CD14-positive monocyte (primary cell): ENCODE measurements around the gene LRPAP1. TPM values are rescaled to one million over a fixed set of nuclear protein-coding genes. Genes with fewer than 3 reads are reported as not detected.

ENCODE experiments used
- DNase-seq, 3 donors: peaks; one replicate each; pipeline ENCODE4 v3.0.0-alpha.2; 2011 to 2022
- H2AFZ ChIP-seq: 2 replicates; pipeline ENCODE4 v1.6.0; 2012; ENCODE audit warnings: mild to moderate bottlenecking, low read depth, low read length, inconsistent platforms; ENCODE audit not compliant: insufficient read depth, poor library complexity, severe bottlenecking
- H3K27ac ChIP-seq, 2 donors: 1 replicate in 1 of 2; 2 replicates in 1 of 2; pipeline ENCODE4 v1.5.1; 2012 to 2013; ENCODE audit warnings: low read length in 2 of 2, control low read depth in 1 of 2, inconsistent platforms in 1 of 2, low read depth in 1 of 2, mild to moderate bottlenecking in 1 of 2
- H3K27me3 ChIP-seq, 2 donors: one replicate each; pipeline versions ENCODE4 v1.6.0 to v1.6.1; 2011 to 2013; ENCODE audit warnings: low read length in 2 of 2; ENCODE audit not compliant: control insufficient read depth in 2 of 2, insufficient read depth in 2 of 2
- H3K36me3 ChIP-seq, 2 donors: replicated peaks in 1 of 2; 1 replicate in 1 of 2; 2 replicates in 1 of 2; pipeline versions ENCODE4 v1.5.1 to v1.6.1; 2012 to 2013; ENCODE audit warnings: low read length in 2 of 2, control low read depth in 1 of 2, inconsistent platforms in 1 of 2, mild to moderate bottlenecking in 1 of 2; ENCODE audit not compliant: insufficient read depth in 2 of 2, control insufficient read depth in 1 of 2
- H3K4me1 ChIP-seq, 2 donors: 1 replicate in 1 of 2; 2 replicates in 1 of 2; pipeline versions ENCODE4 v1.5.1 to v1.6.1; 2012 to 2013; ENCODE audit warnings: low read length in 2 of 2, control low read depth in 1 of 2, inconsistent platforms in 1 of 2, mild to moderate bottlenecking in 1 of 2, moderate library complexity in 1 of 2; ENCODE audit not compliant: insufficient read depth in 2 of 2, control insufficient read depth in 1 of 2
- H3K4me2 ChIP-seq: replicated peaks from 2 replicates; pipeline ENCODE3; 2012; ENCODE audit warnings: low read length, moderate library complexity, mild to moderate bottlenecking; ENCODE audit not compliant: poor library complexity, severe bottlenecking; ENCODE audit errors: extremely low read depth
- H3K4me3 ChIP-seq, 3 experiments: fragments of 200-600 bp in 1 of 3; sonication (generic) in 1 of 3; replicated peaks in 1 of 3; 1 replicate in 2 of 3; 2 replicates in 1 of 3; pipeline ENCODE4 v1.5.1; 2011 to 2013; ENCODE audit warnings: low read length in 3 of 3, mild to moderate bottlenecking in 3 of 3, control low read depth in 2 of 3, low read depth in 2 of 3, inconsistent platforms in 1 of 3, moderate library complexity in 1 of 3
- H3K79me2 ChIP-seq: 2 replicates; pipeline ENCODE4 v1.6.0; 2012; ENCODE audit warnings: mild to moderate bottlenecking, control low read depth, inconsistent platforms, low read length, moderate library complexity; ENCODE audit not compliant: insufficient read depth
- H3K9ac ChIP-seq: 2 replicates; pipeline ENCODE4 v1.6.0; 2017; ENCODE audit warnings: low read length, mild to moderate bottlenecking; ENCODE audit not compliant: insufficient read depth, poor library complexity, severe bottlenecking
- H3K9me3 ChIP-seq, 2 donors: replicated peaks in 1 of 2; 1 replicate in 1 of 2; 2 replicates in 1 of 2; pipeline versions ENCODE4 v1.5.1 to v1.6.1; 2012 to 2013; ENCODE audit warnings: low read length in 2 of 2, control low read depth in 1 of 2; ENCODE audit not compliant: control insufficient read depth in 1 of 2, insufficient read depth in 1 of 2
- H4K20me1 ChIP-seq: 2 replicates; pipeline ENCODE4 v1.6.0; 2012; ENCODE audit warnings: mild to moderate bottlenecking, low read length, control low read depth, moderate library complexity; ENCODE audit not compliant: insufficient read depth
- H3K27ac Mint-ChIP-seq, 7 donors: one replicate each; pipeline ENCODE4 v1.8.0; 2020; ENCODE audit warnings: mild to moderate bottlenecking in 7 of 7, mixed read lengths in 7 of 7, moderate library complexity in 6 of 7, inconsistent platforms in 2 of 7
- H3K27me3 Mint-ChIP-seq, 3 donors: one replicate each; pipeline ENCODE4 v1.8.0; 2021 to 2022; ENCODE audit warnings: low read depth in 3 of 3, mild to moderate bottlenecking in 3 of 3, mixed read lengths in 3 of 3, moderate library complexity in 3 of 3, inconsistent platforms in 1 of 3
- H3K36me3 Mint-ChIP-seq, 2 donors: one replicate each; pipeline ENCODE4 v1.8.0; 2020; ENCODE audit warnings: mixed read lengths in 2 of 2, inconsistent platforms in 1 of 2, mild to moderate bottlenecking in 1 of 2
- H3K4me1 Mint-ChIP-seq: one replicate; pipeline ENCODE4 v1.8.0; 2020; ENCODE audit warnings: mild to moderate bottlenecking, mixed read lengths
- H3K4me3 Mint-ChIP-seq, 2 donors: one replicate each; pipeline ENCODE4 v1.8.0; 2020; ENCODE audit warnings: mild to moderate bottlenecking in 2 of 2, mixed read lengths in 2 of 2, moderate library complexity in 1 of 2
- H3K9me3 Mint-ChIP-seq, 7 donors: one replicate each; pipeline ENCODE4 v1.8.0; 2020 to 2022; ENCODE audit warnings: mixed read lengths in 7 of 7, mild to moderate bottlenecking in 6 of 7, moderate library complexity in 6 of 7, inconsistent platforms in 2 of 7
- WGBS: methylation state at CpG from one replicate; pipeline ENCODE4 v1.1.5; 2013; ENCODE audit warnings: missing lambda C conversion rate; ENCODE audit not compliant: insufficient coverage; 5-methylcytosine and 5-hydroxymethylcytosine counted together
- intact Hi-C, 2 donors: fragments of 100-400 bp; cut with micrococcal nuclease; formaldehyde crosslinking; loops; one replicate each; pipeline versions ENCODE4 v1.15.0 to v1.15.1; 2023
- polyA plus RNA-seq, 3 donors: library from polyadenylated mRNA; depleted of rRNA in 1 of 3; unstranded in 2 of 3; stranded (reverse) in 1 of 3; fragments of 300-500 nt in 2 of 3; fragments of >200 nt in 1 of 3; fragmentation: Illumina TruSeq in 2 of 3; gene quantifications; 1 replicate in 2 of 3; 2 replicates in 1 of 3; pipeline ENCODE4 v1.2.3, GENCODE V29; 2012 to 2021
- TF ChIP-seq, protein P1 (sequence below): fragments of 200-600 bp; IDR thresholded peaks from one replicate; pipeline ENCODE4 v1.8.0; 2022; ENCODE audit warnings: antibody characterized with exemption, mild to moderate bottlenecking

The LRPAP1 gene
- polyA plus RNA-seq, 3 donors, result 169 to 204 (median 180) TPM

DNA sequence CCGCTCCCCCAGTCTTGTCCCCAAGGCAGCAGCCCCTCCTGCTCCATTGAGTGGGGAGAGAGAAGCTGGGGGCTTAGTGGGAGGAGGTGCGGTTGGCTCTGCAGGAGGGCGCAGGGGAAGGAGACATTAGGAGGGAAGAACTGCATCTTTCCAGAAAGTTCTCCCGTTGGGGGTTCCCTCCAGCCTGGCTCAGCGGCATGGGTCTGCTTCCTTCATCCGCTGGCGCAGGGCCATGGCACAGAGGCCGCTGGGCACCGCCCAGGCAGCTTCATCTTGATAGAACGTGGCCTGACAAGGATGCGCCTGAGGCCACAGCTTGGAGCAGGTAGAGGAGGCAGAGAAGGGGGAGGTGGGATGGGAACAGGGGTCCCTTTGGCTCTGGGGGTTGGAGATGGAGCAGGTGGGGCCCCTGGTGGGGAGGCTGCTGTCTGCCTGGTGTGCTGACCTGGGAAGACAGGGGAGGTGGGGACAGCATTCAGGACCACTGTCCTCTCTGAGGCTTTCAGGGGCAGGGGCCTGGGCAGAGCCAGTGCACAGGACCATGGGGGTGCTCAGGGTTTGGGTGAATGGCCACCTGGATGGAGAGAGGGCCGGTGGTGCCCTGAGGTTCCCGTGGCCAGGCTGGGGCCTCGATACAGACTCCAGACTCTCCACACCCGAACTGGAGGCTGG, 57.0 kb downstream of the LRPAP1 start:
- intact Hi-C loops, result no loop called here
- Histone ChIP-seq H3K4me1 (no peaks in the 10 kb centered on the region), H3K4me2 (no peak overlapping the region), H3K9me3 (no peaks in the 10 kb centered on the region), H3K79me2 (no peaks in the 10 kb centered on the region), H3K4me3 (no peak overlapping the region), H3K27me3 (no peaks in the 10 kb centered on the region), H3K36me3 (no peaks in the 10 kb centered on the region), H2AFZ (no peak overlapping the region), H4K20me1 (no peaks in the 10 kb centered on the region), H3K27ac (no peak overlapping the region), H3K9ac (no peak overlapping the region)
- Mint-ChIP-seq H3K27me3 (peaks cover 0 to 15% (median 9%) of the 10 kb centered on the region in 3 donors), H3K4me3 (no peak overlapping the region), H3K27ac (no peak overlapping the region), H3K4me1 (no peaks in the 10 kb centered on the region), H3K9me3 (peaks cover 0 to 2% (median 0%) of the 10 kb centered on the region in 7 donors), H3K36me3 (no peaks in the 10 kb centered on the region)
- 93% methylated on average over 9 of the region's 15 CpGs for WGBS
- no peak for DNase-seq
- TF ChIP-seq, protein P1, sequence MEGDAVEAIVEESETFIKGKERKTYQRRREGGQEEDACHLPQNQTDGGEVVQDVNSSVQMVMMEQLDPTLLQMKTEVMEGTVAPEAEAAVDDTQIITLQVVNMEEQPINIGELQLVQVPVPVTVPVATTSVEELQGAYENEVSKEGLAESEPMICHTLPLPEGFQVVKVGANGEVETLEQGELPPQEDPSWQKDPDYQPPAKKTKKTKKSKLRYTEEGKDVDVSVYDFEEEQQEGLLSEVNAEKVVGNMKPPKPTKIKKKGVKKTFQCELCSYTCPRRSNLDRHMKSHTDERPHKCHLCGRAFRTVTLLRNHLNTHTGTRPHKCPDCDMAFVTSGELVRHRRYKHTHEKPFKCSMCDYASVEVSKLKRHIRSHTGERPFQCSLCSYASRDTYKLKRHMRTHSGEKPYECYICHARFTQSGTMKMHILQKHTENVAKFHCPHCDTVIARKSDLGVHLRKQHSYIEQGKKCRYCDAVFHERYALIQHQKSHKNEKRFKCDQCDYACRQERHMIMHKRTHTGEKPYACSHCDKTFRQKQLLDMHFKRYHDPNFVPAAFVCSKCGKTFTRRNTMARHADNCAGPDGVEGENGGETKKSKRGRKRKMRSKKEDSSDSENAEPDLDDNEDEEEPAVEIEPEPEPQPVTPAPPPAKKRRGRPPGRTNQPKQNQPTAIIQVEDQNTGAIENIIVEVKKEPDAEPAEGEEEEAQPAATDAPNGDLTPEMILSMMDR, result no peak

DNA sequence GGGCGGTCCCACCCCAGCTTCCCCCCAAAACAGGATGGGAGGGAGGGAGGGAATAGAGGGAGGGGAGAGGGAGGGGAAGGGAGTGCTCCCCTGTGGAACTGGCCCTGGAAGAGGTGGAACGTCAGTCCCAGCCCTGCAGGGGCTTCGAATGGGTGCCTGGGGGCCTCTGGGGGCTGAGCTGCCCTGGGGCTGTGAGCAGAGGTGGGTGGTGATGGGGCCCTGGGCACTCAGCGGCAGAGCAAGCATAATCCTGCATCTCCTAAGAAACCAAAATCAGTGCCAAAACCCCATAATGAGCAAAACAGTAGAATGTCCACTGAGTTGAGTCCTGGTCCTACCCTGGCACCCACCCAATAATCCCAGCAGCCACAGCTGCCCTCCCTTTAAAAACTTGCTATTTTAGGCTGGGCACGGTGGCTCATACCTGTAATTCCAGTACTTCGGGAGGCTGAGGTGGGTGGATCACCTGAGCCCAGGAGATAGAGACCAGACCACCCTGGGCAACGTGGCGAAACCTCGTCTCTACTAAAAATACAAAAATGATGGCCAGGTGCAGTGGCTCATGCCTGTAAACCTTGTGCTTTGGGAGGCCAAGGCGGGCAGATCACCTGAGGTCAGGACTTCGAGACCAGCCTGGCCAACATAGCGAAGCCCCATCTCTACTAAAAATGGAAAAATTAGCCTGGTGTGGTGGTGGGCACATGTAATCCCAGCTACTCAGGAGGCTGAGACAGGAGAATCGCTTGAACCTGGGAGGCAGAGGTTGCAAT, 58.0 kb downstream of the LRPAP1 start:
- 89% methylated on average over 7 of the region's 13 CpGs for WGBS
- Mint-ChIP-seq H3K4me1 (no peaks in the 10 kb centered on the region), H3K4me3 (no peak overlapping the region), H3K27ac (no peak overlapping the region), H3K36me3 (no peaks in the 10 kb centered on the region), H3K27me3 (peaks cover 0 to 14% (median 9%) of the 10 kb centered on the region in 3 donors), H3K9me3 (peaks cover 0 to 2% (median 0%) of the 10 kb centered on the region in 7 donors)
- Histone ChIP-seq H2AFZ (no peak overlapping the region), H3K4me1 (no peaks in the 10 kb centered on the region), H3K27me3 (no peaks in the 10 kb centered on the region), H3K4me2 (no peak overlapping the region), H3K9ac (no peak overlapping the region), H3K4me3 (no peak overlapping the region), H4K20me1 (no peaks in the 10 kb centered on the region), H3K36me3 (no peaks in the 10 kb centered on the region), H3K27ac (no peak overlapping the region), H3K9me3 (no peaks in the 10 kb centered on the region), H3K79me2 (no peaks in the 10 kb centered on the region)
- TF ChIP-seq, protein P1, result no peak
- intact Hi-C loops, result no loop called here
- no peak for DNase-seq
